Ovary (tissue), 3 donors: Measurements from ENCODE around the gene OVAAL.

Experiments used
- CTCF ChIP-seq, 3 donors: fragments of 450-650 bp in 2 of 3; fragments of 200-600 bp in 1 of 3; IDR thresholded peaks; one replicate each; pipeline versions ENCODE4 v1.5.1 to v1.8.0; 2016 to 2022; ENCODE audit warnings: antibody characterized with exemption in 3 of 3, mild to moderate bottlenecking in 1 of 3
- EP300 ChIP-seq: sonication (generic); formaldehyde crosslinking; IDR thresholded peaks from one replicate; pipeline ENCODE4 v1.6.1; 2017; ENCODE audit warnings: antibody characterized with exemption
- POLR2A ChIP-seq: fragments of 450-650 bp; IDR thresholded peaks from one replicate; pipeline ENCODE4 v1.6.1; 2017; ENCODE audit warnings: antibody characterized with exemption, mild to moderate bottlenecking, moderate library complexity
- donor health status: DM: no; HTN: no; CAD: no.

DNA sequence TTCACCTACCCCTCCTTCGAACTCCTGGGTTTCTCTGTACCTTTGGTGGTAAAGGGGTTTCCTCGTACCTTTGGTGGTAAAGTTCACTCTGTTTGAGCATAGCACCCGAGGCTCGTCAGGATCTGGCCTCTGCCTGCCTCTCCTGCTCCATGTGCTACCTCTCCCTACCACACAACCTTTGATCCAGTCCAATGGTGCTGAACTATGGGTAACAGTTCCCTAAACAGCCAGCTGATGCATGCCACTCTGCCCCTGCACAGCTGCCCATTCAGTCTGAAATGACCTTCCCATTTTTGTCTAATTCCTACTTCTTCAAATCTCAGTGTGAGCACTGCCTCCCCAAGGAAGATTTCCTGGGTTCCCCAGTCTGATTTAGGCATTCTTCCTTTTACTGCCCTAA, 14.0 kb downstream of the OVAAL start:
- no peak for TF ChIP-seq CTCF (IDR thresholded peaks at IDR 0.05)
- TF ChIP-seq POLR2A: no peak
- TF ChIP-seq EP300: no peak
